Testis (tissue), 3 donors: ENCODE measurements around the gene IL6R. TPM values are rescaled to one million over a fixed set of nuclear protein-coding genes. Genes with fewer than 3 reads are reported as not detected.
A peak's percentile ranks its signal among the peaks of the same experiment; 100 is the strongest.

Experiments used
- DNase-seq: peaks from one replicate; pipeline ENCODE4 v3.0.0-alpha.2; 2019
- H3K27ac ChIP-seq, 2 donors: fragments of 200-600 bp; sonication (generic); one replicate each; pipeline ENCODE4 v1.5.1; 2019
- H3K27me3 ChIP-seq: fragments of 200-600 bp; sonication (generic); one replicate; pipeline ENCODE4 v1.5.1; 2019
- H3K36me3 ChIP-seq: fragments of 200-600 bp; sonication (generic); one replicate; pipeline ENCODE4 v1.5.1; 2017; ENCODE audit warnings: low read depth; ENCODE audit errors: missing control alignments
- H3K4me1 ChIP-seq: fragments of 200-600 bp; sonication (generic); one replicate; pipeline ENCODE4 v1.5.1; 2019
- H3K4me3 ChIP-seq, 2 donors: fragments of 200-600 bp; sonication (generic); one replicate each; pipeline ENCODE4 v1.5.1; 2017 to 2019
- H3K9me3 ChIP-seq: fragments of 200-600 bp; sonication (generic); one replicate; pipeline ENCODE4 v1.5.1; 2017
- CTCF ChIP-seq, 3 experiments: fragments of 450-650 bp in 2 of 3; fragments of 200-600 bp in 1 of 3; sonication (generic) in 1 of 3; IDR thresholded peaks; one replicate each; pipeline ENCODE4 v1.5.1; 2016 to 2019; ENCODE audit warnings: antibody characterized with exemption in 3 of 3, mild to moderate bottlenecking in 2 of 3, moderate library complexity in 1 of 3
- POLR2A ChIP-seq: fragments of 450-650 bp; IDR thresholded peaks from one replicate; pipeline ENCODE4 v1.6.1; 2017; ENCODE audit warnings: antibody characterized with exemption, mild to moderate bottlenecking, moderate library complexity
- WGBS, 2 donors: methylation state at CpG; one replicate each; pipeline ENCODE4 v1.1.5; 2018; 5-methylcytosine and 5-hydroxymethylcytosine counted together
- intact Hi-C: fragments of 100-400 bp; cut with DNase I; formaldehyde crosslinking; loops from one replicate; pipeline ENCODE4 v1.15.1; 2023; ENCODE audit warnings: low total_unique reads
- polyA plus RNA-seq: library from polyadenylated mRNA; stranded (reverse); fragments of 350-450 nt; fragmentation: Illumina TruSeq; extraction: RNeasy Lipid Tissue Mini Kit (QIAGEN cat#74804); gene quantifications from one replicate; pipeline ENCODE4 v1.2.3, GENCODE V29; 2014; ENCODE audit warnings: low read depth, low replicate concordance; ENCODE audit not compliant: insufficient read depth
- total RNA-seq, 2 donors: library from RNA; depleted of rRNA; stranded (reverse); fragments of >200 nt; gene quantifications; one replicate each; pipeline ENCODE4 v1.2.3, GENCODE V29; 2016

The IL6R gene
- total and polyA plus RNA-seq, 3 donors from 2014 or later, result 8.5 to 29.7 (median 25.0) TPM

GRCh38 chr1:154436433-154436832 lies 31.3 kb downstream of the IL6R start:
- Histone ChIP-seq H3K9me3 (no peaks in the 10 kb centered on the region), H3K36me3 (no peaks in the 10 kb centered on the region)
- TF ChIP-seq CTCF (IDR thresholded peaks at IDR 0.05) (no peak), POLR2A (no peak)

GRCh38 chr1:154440036-154440804 lies 35.1 kb downstream of the IL6R start:
- H3K27ac ChIP-seq, result no peak overlapping the region
- TF ChIP-seq POLR2A (no peak), CTCF (IDR thresholded peaks at IDR 0.05) (no peak)
- intact Hi-C loops, result no loop called here
- no peaks in the 10 kb centered on the region for H3K9me3 ChIP-seq
- DNase-seq, result no peak
- peaks cover 9% of the 10 kb centered on the region for H3K4me1 ChIP-seq
- no peaks in the 10 kb centered on the region for H3K36me3 ChIP-seq
- no peak overlapping the region for H3K4me3 ChIP-seq
- H3K27me3 ChIP-seq, result no peaks in the 10 kb centered on the region
- 77 to 88% methylated on average over 6 of the region's 6 CpGs for WGBS, 2 donors

More at GRCh38 chr1:154436433-154436832, 31.3 kb downstream of the IL6R start:
- intact Hi-C loops, result no loop called here
- H3K4me3 ChIP-seq, result no peak overlapping the region
- H3K4me1 ChIP-seq, result peaks cover 10% of the 10 kb centered on the region
- no peak for DNase-seq
- 62 to 82% methylated on average over 9 of the region's 9 CpGs for WGBS, 2 donors
- H3K27me3 ChIP-seq, result no peaks in the 10 kb centered on the region
- H3K27ac ChIP-seq, result no peak overlapping the region

DNA sequence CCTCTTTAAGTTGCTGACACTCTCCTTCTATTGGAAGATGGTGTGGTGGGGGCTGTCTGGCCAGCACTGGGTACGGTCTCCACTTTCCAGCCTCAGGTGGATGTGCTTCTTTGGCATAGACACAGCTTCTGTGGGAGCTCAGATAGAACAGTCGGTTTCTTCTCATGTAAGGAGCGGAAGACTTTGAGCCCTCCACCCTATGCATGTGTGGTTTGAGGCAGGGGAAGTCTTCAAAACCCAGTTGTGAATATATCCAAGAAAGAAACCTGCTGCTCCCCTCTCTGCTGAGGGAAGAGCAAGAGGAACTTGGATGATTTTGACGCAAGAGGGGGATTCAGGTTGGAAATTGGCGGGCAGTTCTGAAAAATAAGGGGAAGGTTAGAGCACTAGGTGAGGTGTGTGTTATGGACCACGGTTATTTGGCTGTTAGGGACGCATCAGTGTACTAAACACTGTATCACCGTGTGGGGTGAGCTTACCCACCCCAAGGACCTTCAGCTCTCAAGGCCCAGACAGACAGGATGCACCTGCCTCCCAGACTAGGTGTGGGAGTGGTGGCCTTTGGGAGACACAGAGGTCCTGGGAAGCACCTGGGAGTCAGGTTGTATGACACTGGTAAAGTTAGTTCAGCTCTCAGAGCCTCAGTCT lies 36.2 kb downstream of the IL6R start:
- 75% methylated on average over 8 of the region's 8 CpGs for WGBS, 2 donors
- intact Hi-C loops, result no loop called here
- H3K27me3 ChIP-seq, result no peaks in the 10 kb centered on the region
- TF ChIP-seq POLR2A (no peak), CTCF (IDR thresholded peaks at IDR 0.05) (no peak)
- no peak overlapping the region for H3K27ac ChIP-seq
- no peak overlapping the region for H3K4me3 ChIP-seq
- H3K9me3 ChIP-seq, result no peaks in the 10 kb centered on the region
- peaks cover 9% of the 10 kb centered on the region for H3K4me1 ChIP-seq
- H3K36me3 ChIP-seq, result no peaks in the 10 kb centered on the region
- no peak for DNase-seq

DNA sequence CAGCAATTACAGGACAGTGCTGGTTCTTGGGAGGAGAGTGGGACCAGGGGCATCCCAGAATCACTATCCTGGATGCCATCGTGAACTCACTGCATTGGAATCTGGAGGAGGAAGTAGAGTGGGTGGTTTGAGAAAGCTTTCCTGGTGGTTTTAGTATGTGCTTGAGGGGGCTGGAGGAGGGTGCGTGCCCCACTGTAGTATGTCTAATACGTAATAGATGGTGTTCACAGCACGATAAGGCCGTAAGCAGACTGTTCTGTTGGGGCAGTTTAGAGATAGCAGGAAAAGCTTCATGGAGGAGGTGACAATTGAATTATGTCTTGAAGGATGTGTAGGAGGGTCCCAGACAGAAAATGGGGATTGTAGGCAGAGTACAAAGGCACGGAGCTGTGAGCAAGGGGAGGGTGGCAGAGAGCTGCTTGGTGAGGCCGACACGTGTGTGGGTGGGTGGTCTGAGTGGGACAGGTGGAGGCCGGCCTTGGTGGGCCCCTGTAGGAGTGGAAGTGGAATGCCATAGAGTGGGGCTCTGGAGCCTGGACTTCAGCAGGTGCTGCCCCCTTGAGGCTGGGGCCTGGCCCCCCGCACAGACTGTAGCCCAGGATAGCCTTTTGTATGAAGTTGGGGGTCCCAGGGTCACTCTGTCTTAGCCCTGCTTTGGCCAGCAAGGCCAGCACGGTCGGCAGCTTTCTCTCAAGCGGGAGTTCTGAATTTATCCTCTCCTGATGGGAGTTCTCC lies 37.0 kb downstream of the IL6R start:
- no peaks in the 10 kb centered on the region for H3K36me3 ChIP-seq
- H3K9me3 ChIP-seq, result no peaks in the 10 kb centered on the region
- 62 to 73% methylated on average over 13 of the region's 13 CpGs for WGBS, 2 donors
- intact Hi-C loops, result no loop called here
- no peak for DNase-seq
- H3K27ac ChIP-seq, result peak overlapping the region; percentile 18 to 50
- TF ChIP-seq CTCF (IDR thresholded peaks at IDR 0.05) (no peak), POLR2A (no peak)
- H3K4me3 ChIP-seq, result no peak overlapping the region
- no peaks in the 10 kb centered on the region for H3K27me3 ChIP-seq
- H3K4me1 ChIP-seq, result peaks cover 9% of the 10 kb centered on the region
